VCaP (cell line): Measurements from ENCODE around the gene CCL24.
"Not testable (repeated sequence)": the region's sequence is repeated elsewhere in the genome, so short reads cannot be mapped to it uniquely, and the experiment has no call there.

Experiments used
- H3K27ac ChIP-seq: fragments of 450-650 bp; 2 replicates; pipeline ENCODE4 v1.5.1; 2017
- CTCF ChIP-seq: fragments of 450-650 bp; conservative IDR thresholded peaks from 2 replicates; pipeline ENCODE4 v1.5.1; 2017; ENCODE audit warnings: mild to moderate bottlenecking, moderate library complexity

Gene CCL24

GRCh38 chr7:75813781-75814236 is at the start of gene CCL24:
TSS of gene CCL24 (minus strand) at chr7:75813806. CDS start at chr7:75813715, 91 bp downstream.
- no peak within 1 kb of the TSS for H3K27ac ChIP-seq
- TF ChIP-seq CTCF = no peak

DNA sequence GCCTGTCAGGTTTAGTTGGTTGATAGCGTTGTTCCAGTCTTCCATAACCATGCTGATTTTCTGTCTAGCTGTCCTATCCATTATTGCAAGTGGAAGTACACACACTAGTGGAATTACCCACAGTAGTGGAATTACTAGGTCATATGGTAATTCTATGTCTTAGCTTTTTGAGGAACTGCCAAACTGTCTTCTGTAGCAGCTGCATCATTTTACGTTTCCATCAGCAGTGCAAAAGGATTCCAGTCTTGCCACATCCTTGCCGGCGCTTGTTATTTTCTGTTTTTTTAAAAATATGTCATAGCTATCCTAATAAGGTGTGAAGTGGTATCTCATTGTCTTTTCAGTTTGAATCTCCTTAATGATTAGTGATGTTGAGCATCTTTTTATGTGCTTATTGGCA is 48.0 kb upstream of the CCL24 start:
- TF ChIP-seq CTCF = no peak
- no peak overlapping the region for H3K27ac ChIP-seq

GRCh38 chr7:75858410-75858809 is 44.8 kb upstream of the CCL24 start:
- TF ChIP-seq CTCF = no peak
- no peak overlapping the region for H3K27ac ChIP-seq

GRCh38 chr7:75856536-75856935 is 42.9 kb upstream of the CCL24 start:
- no peak for TF ChIP-seq CTCF

DNA sequence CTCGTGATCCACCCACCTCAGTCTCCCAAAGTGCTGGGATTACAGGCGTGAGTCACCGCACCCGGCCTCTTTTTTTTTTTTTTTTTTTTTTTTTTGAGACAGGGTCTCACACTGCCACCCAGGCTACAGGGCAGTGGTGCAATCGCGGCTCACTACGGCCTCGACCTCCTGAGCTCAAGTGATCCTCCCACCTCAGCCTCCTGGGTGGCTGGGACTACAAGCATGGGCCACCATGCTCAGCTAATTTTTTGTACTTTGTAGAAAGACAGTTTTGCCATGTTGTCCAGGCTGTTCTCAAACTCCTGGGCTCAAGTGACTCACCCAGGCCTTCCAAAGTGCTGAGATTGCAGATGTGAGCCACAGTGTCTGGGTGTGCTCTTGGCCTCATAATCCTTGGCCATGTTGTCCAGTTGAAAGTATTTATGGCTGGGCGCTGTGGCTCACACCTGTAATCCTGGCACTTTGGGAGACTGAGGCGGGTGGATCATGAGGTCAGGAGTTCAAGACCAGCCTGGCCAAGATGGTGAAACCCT is 41.3 kb upstream of the CCL24 start:
- not testable (repeated sequence) for H3K27ac ChIP-seq

More at GRCh38 chr7:75856536-75856935, 42.9 kb upstream of the CCL24 start:
- no peak overlapping the region for H3K27ac ChIP-seq

- no peak overlapping the region for H3K27ac ChIP-seq
- no peak for TF ChIP-seq CTCF
Measured at GRCh38 chr7:75854233-75854632, 40.6 kb upstream of the CCL24 start.

DNA sequence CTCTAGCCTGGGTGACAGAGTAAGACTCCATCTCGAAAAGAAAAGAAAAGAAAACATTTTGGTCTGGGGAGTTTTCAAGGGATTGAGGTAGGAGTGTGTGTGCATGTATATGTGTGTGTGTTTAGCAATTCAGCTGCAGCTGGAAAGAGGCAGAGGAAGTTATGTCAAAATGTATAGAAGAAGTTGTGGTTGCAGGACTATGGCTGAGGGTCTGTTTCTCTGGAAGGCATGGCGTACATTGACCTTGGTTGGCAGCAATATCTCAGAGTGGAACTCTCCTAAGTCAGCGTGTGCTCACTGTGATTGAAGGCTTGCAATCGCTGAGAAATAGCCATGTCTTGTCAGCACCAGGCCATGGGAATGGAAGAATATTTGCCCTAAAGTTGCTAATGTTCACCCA is 36.6 kb upstream of the CCL24 start:
- no peak overlapping the region for H3K27ac ChIP-seq
- no peak for TF ChIP-seq CTCF

DNA sequence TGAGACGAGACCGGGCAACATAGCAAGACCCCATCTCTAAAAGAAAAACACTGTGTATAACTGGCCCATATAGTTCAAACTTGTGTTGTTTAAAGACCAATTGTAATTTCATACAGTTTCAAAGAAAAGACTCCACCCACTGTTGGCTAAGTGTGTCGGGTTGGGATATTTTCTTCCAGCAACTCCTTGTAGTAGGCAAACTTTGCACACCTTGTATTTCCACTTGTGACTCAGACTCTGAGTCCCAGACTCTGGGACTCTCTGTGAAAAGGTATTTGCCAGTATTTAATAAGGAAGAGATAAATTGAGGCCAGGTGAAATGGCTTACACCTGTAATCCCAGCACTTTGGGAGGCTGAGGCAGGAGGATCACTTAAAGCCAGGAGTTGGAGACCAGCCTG is 36.0 kb upstream of the CCL24 start:
- no peak overlapping the region for H3K27ac ChIP-seq

More for the DNA sequence above, 36.0 kb upstream of the CCL24 start:
- no peak for TF ChIP-seq CTCF
